Loucy (cell line): ENCODE measurements around the gene HS3ST4.

ENCODE experiments used
- H2AFZ ChIP-seq: fragments of 200-600 bp; sonication (generic); 2 replicates; pipeline ENCODE4 v1.6.0; 2016; ENCODE audit warnings: antibody characterized with exemption, mild to moderate bottlenecking, low read length, moderate library complexity
- H3F3A ChIP-seq: fragments of 200-600 bp; 2 replicates; pipeline ENCODE4 v1.6.0; 2016; ENCODE audit warnings: antibody characterized with exemption, low read depth, mild to moderate bottlenecking
- H3K27me3 ChIP-seq: fragments of 200-600 bp; sonication (generic); 2 replicates; pipeline ENCODE4 v1.6.1; 2014; ENCODE audit warnings: low read length, mild to moderate bottlenecking; ENCODE audit not compliant: insufficient read depth, poor library complexity, severe bottlenecking
- H3K36me3 ChIP-seq: fragments of 200-600 bp; sonication (generic); 2 replicates; pipeline ENCODE4 v1.6.1; 2016; ENCODE audit warnings: low read length; ENCODE audit not compliant: insufficient read depth
- H3K4me1 ChIP-seq: fragments of 200-600 bp; sonication (generic); 2 replicates; pipeline ENCODE4 v1.5.1; 2014; ENCODE audit warnings: low read length, mild to moderate bottlenecking; ENCODE audit not compliant: insufficient read depth, poor library complexity, severe bottlenecking
- H3K4me2 ChIP-seq: fragments of 200-600 bp; sonication (generic); 2 replicates; pipeline ENCODE4 v1.6.0; 2014; ENCODE audit warnings: antibody characterized with exemption, low read length, low read depth, mild to moderate bottlenecking; ENCODE audit not compliant: poor library complexity, severe bottlenecking
- H3K4me3 ChIP-seq: fragments of 200-600 bp; sonication (generic); 2 replicates; pipeline ENCODE4 v1.5.1; 2014; ENCODE audit warnings: low read length, mild to moderate bottlenecking, mixed read lengths; ENCODE audit not compliant: poor library complexity, severe bottlenecking
- H3K79me2 ChIP-seq: fragments of 200-600 bp; sonication (generic); 2 replicates; pipeline ENCODE4 v1.6.1; 2014; ENCODE audit warnings: low read length; ENCODE audit not compliant: insufficient read depth
- H3K9ac ChIP-seq: fragments of 200-600 bp; sonication (generic); 2 replicates; pipeline ENCODE4 v1.6.0; 2014; ENCODE audit warnings: mild to moderate bottlenecking, low read depth, low read length, moderate library complexity; ENCODE audit not compliant: poor library complexity, severe bottlenecking
- H3K9me2 ChIP-seq: fragments of 200-600 bp; sonication (generic); replicated peaks from 2 replicates; pipeline ENCODE4 v1.6.1; 2016; ENCODE audit warnings: low read depth, low read length, mixed read lengths
- H3K9me3 ChIP-seq: fragments of 200-600 bp; sonication (generic); 2 replicates; pipeline ENCODE4 v1.6.1; 2014; ENCODE audit warnings: mild to moderate bottlenecking, antibody characterized with exemption, low read length, low read depth; ENCODE audit not compliant: insufficient read depth
- H4K20me1 ChIP-seq: fragments of 200-600 bp; sonication (generic); 2 replicates; pipeline ENCODE4 v1.6.0; 2014; ENCODE audit warnings: antibody characterized with exemption, low read length, mild to moderate bottlenecking; ENCODE audit not compliant: insufficient read depth, poor library complexity, severe bottlenecking
- EZH2phosphoT487 ChIP-seq: fragments of 200-600 bp; IDR thresholded peaks from 2 replicates; pipeline ENCODE4 v1.6.1; 2018; ENCODE audit warnings: antibody characterized with exemption, mild to moderate bottlenecking, moderate library complexity, borderline replicate concordance
- TF ChIP-seq, protein P1 (sequence below): fragments of 200-600 bp; sonication (generic); conservative IDR thresholded peaks from 2 replicates; pipeline ENCODE4 v1.5.1; 2014; ENCODE audit warnings: mild to moderate bottlenecking, antibody characterized with exemption, low read length

Gene HS3ST4

GRCh38 chr16:26186091-26186615 is 494.4 kb downstream of the HS3ST4 start:
- Histone ChIP-seq H3K9me3 (no peaks in the 10 kb centered on the region), H3K27me3 (no peaks in the 10 kb centered on the region), H3K79me2 (no peaks in the 10 kb centered on the region), H3K4me3 (no peak overlapping the region), H3K9ac (no peak overlapping the region), H3K4me1 (no peaks in the 10 kb centered on the region), H2AFZ (no peak overlapping the region), H3F3A (no peaks in the 10 kb centered on the region), H3K4me2 (no peak overlapping the region), H3K9me2 (no peaks in the 10 kb centered on the region), H3K36me3 (no peaks in the 10 kb centered on the region), H4K20me1 (no peaks in the 10 kb centered on the region)
- TF ChIP-seq, protein P1, sequence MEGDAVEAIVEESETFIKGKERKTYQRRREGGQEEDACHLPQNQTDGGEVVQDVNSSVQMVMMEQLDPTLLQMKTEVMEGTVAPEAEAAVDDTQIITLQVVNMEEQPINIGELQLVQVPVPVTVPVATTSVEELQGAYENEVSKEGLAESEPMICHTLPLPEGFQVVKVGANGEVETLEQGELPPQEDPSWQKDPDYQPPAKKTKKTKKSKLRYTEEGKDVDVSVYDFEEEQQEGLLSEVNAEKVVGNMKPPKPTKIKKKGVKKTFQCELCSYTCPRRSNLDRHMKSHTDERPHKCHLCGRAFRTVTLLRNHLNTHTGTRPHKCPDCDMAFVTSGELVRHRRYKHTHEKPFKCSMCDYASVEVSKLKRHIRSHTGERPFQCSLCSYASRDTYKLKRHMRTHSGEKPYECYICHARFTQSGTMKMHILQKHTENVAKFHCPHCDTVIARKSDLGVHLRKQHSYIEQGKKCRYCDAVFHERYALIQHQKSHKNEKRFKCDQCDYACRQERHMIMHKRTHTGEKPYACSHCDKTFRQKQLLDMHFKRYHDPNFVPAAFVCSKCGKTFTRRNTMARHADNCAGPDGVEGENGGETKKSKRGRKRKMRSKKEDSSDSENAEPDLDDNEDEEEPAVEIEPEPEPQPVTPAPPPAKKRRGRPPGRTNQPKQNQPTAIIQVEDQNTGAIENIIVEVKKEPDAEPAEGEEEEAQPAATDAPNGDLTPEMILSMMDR: no peak
- no peak for TF ChIP-seq EZH2phosphoT487
